ENCODE data around the gene REPS1.

REPS1 gene

GRCh38 chr6:138885156-138885819 is 102.8 kb downstream of the REPS1 start:
- ATAC-seq (no peak), DNase-seq (ENCODE audit: low spot score in 2 of 2) (no peak)
- Mint-ChIP-seq H3K27ac (no peak overlapping the region), H3K4me1 (no peaks in the 10 kb centered on the region), H3K9me3 (no peaks in the 10 kb centered on the region), H3K4me3 (no peak overlapping the region), H3K36me3 (no peaks in the 10 kb centered on the region)

DNA sequence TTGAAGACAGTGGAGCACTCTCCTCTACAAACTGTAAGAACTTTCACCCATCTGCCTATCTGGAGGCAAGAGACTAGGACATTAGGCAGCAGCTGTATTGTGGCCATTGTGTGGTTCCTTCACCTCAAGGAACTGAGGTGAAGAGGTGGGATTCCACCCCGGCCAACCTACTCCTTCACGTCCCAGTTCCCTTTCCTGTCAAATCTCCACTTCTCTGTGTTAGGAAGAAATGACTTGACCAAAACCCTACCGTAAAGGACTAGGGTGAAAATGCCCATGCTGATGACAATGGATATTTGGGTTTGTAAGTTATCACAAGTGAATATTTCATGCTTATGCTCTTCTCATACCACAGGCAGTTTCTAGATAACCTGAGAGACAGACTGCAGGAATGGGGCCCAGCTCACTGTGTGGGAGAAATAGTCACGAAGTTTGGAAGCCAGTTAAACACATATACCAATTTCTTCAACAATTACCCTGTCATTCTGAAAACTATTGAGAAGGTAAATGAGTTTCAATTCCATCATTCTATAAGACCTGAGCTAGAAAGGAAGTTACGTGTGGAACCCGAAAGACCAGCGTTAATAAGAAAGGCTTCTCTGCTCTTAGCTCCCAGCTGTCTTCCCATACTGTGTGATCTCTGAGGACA is 105.6 kb downstream of the REPS1 start:
- no peak overlapping the region for H3K4me3 Mint-ChIP-seq
- DNase-seq (ENCODE audit: low spot score in 2 of 2) (no peak), ATAC-seq (peak; percentile 41)
- no peaks in the 10 kb centered on the region for H3K36me3 Mint-ChIP-seq
- no peaks in the 10 kb centered on the region for H3K4me1 Mint-ChIP-seq
- no peaks in the 10 kb centered on the region for H3K9me3 Mint-ChIP-seq
- no peak overlapping the region for H3K27ac Mint-ChIP-seq

DNA sequence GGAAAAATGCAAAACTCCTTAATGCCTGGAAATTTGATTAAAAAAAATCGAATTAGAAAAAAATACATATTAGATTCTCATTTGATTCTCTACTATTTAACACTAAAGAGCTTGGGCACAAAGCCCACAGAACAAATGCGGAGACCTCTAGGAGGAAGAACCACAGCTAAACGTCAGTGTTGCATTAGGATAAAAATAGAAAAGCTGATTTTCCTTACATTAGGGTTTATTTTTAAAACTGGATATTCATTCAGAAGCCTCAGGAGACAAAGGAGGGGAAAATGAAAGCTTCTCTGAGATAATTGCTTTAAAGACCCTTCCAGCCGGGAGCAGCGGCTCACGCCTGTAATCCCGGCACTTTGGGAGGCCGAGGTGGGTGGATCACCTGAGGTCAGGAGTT is 114.9 kb downstream of the REPS1 start:
- Mint-ChIP-seq H3K27ac (no peak overlapping the region), H3K4me3 (no peak overlapping the region), H3K9me3 (no peaks in the 10 kb centered on the region), H3K36me3 (no peaks in the 10 kb centered on the region), H3K4me1 (no peaks in the 10 kb centered on the region)
- DNase-seq (ENCODE audit: low spot score in 2 of 2) (no peak), ATAC-seq (no peak)

- DNase-seq (ENCODE audit: low spot score in 2 of 2) (no peak), ATAC-seq (no peak)
- Mint-ChIP-seq H3K4me1 (no peaks in the 10 kb centered on the region), H3K9me3 (no peaks in the 10 kb centered on the region), H3K4me3 (no peak overlapping the region), H3K36me3 (no peaks in the 10 kb centered on the region), H3K27ac (no peak overlapping the region)
Observed at GRCh38 chr6:138869398-138869797, 118.7 kb downstream of the REPS1 start.

GRCh38 chr6:138868181-138868580 is 119.9 kb downstream of the REPS1 start:
- Mint-ChIP-seq H3K4me1 (no peaks in the 10 kb centered on the region), H3K4me3 (no peak overlapping the region), H3K27ac (no peak overlapping the region), H3K9me3 (no peaks in the 10 kb centered on the region), H3K36me3 (no peaks in the 10 kb centered on the region)
- DNase-seq (ENCODE audit: low spot score in 2 of 2) = no peak
- ATAC-seq = no peak

- Mint-ChIP-seq H3K4me3 (no peak overlapping the region), H3K36me3 (no peaks in the 10 kb centered on the region), H3K4me1 (no peaks in the 10 kb centered on the region), H3K9me3 (no peaks in the 10 kb centered on the region), H3K27ac (no peak overlapping the region)
- no peak for ATAC-seq
- no peak for DNase-seq (ENCODE audit: low spot score in 2 of 2)
Observed at GRCh38 chr6:138865480-138866109, 122.5 kb downstream of the REPS1 start.

GRCh38 chr6:138864343-138864890 is 123.6 kb downstream of the REPS1 start:
- H3K4me3 Mint-ChIP-seq = no peak overlapping the region
- no peaks in the 10 kb centered on the region for H3K36me3 Mint-ChIP-seq
- H3K27ac Mint-ChIP-seq = no peak overlapping the region
- H3K4me1 Mint-ChIP-seq = no peaks in the 10 kb centered on the region
- ATAC-seq (no peak), DNase-seq (ENCODE audit: low spot score in 2 of 2) (no peak)
- no peaks in the 10 kb centered on the region for H3K9me3 Mint-ChIP-seq

GRCh38 chr6:138863321-138863720 is 124.7 kb downstream of the REPS1 start:
- Mint-ChIP-seq H3K36me3 (no peaks in the 10 kb centered on the region), H3K9me3 (no peaks in the 10 kb centered on the region), H3K27ac (no peak overlapping the region), H3K4me1 (no peaks in the 10 kb centered on the region), H3K4me3 (no peak overlapping the region)
- ATAC-seq (no peak), DNase-seq (ENCODE audit: low spot score in 2 of 2) (no peak)

DNA sequence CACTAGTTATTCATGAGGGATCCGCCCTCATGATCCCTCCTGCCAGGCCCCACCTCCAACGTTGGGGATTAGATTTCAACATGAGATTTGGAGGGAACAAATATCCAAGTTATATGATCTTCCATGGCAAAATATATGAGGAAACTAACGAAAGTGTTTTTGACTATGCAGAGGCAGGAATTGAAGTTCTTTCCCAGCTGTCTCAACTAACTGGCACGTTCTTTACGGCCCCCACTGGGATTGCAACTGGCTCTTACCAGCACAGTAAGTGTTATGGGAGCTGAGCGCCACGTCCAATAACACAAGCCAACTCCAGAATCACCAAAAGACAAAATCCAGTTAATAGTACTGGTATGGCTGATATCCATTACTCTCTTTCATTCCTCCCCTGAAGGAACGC is 125.6 kb downstream of the REPS1 start:
- Mint-ChIP-seq H3K27ac (no peak overlapping the region), H3K4me3 (no peak overlapping the region), H3K9me3 (no peaks in the 10 kb centered on the region), H3K4me1 (no peaks in the 10 kb centered on the region), H3K36me3 (no peaks in the 10 kb centered on the region)
- ATAC-seq (no peak), DNase-seq (ENCODE audit: low spot score in 2 of 2) (no peak)

GRCh38 chr6:138857775-138858174 is 130.3 kb downstream of the REPS1 start:
- DNase-seq (ENCODE audit: low spot score in 2 of 2) = no peak
- Mint-ChIP-seq H3K27ac (no peak overlapping the region), H3K4me1 (peaks cover 7% of the 10 kb centered on the region), H3K4me3 (no peak overlapping the region), H3K9me3 (no peaks in the 10 kb centered on the region), H3K36me3 (no peaks in the 10 kb centered on the region)
- no peak for ATAC-seq

- DNase-seq (ENCODE audit: low spot score in 2 of 2) = no peak
- Mint-ChIP-seq H3K4me1 (peaks cover 7% of the 10 kb centered on the region), H3K27ac (no peak overlapping the region), H3K36me3 (no peaks in the 10 kb centered on the region), H3K4me3 (no peak overlapping the region), H3K9me3 (no peaks in the 10 kb centered on the region)
- peak; percentile 19 for ATAC-seq
Observed at GRCh38 chr6:138856654-138857053, 131.4 kb downstream of the REPS1 start.

Measured in stimulated activated effector memory CD8-positive, alpha-beta T cell treated with anti-CD3 and anti-CD28 coated beads, Interleukin-12 subunit alpha, Interleukin-12 subunit beta, amount 100 ng/mL, for 72 hours (primary cell).